GM12892 (cell line): ENCODE results near the gene ELF1.

Experiments
- POLR2AphosphoS5 ChIP-seq: IDR thresholded peaks from 2 replicates; pipeline ENCODE4 v1.6.1; 2011; ENCODE audit warnings: low read depth, low read length, control low read depth
- TAF1 ChIP-seq: IDR thresholded peaks from 2 replicates; pipeline ENCODE4 v1.6.1; 2011; ENCODE audit warnings: low read depth, mild to moderate bottlenecking, control low read depth, low read length, borderline replicate concordance

GRCh38 chr13:41054919-41055619, 36.0 kb upstream of the ELF1 start:
- TF ChIP-seq POLR2AphosphoS5 (no peak), TAF1 (no peak)
